LHCN-M2 (cell line): ENCODE results near the gene FOXD3. TPM values are rescaled to one million over a fixed set of nuclear protein-coding genes. Genes with fewer than 3 reads are reported as not detected.

Experiments
- DNase-seq: peaks from one replicate; pipeline ENCODE4 v3.0.0-alpha.2; 2012; ENCODE audit warnings: low read depth
- polyA plus RNA-seq: library from polyadenylated mRNA; unstranded; fragments of >200 nt; gene quantifications from one replicate; pipeline ENCODE4 v1.2.1, GENCODE V29; 2012; ENCODE audit warnings: missing spikeins
- total RNA-seq: library from RNA; depleted of rRNA; stranded (reverse); fragments of >200 nt; gene quantifications from 2 replicates; pipeline ENCODE4 v1.2.3, GENCODE V29; 2014; rRNA removed

FOXD3 gene
- total RNA-seq, result not detected in 2 replicates
- polyA plus RNA-seq, result not detected

- DNase-seq, result peak; percentile 18
Measured at GRCh38 chr1:63322114-63322943, at the start of gene FOXD3. Gene FOXD3, plus strand, starts transcription at chr1:63322567. Its CDS starts 492 bp downstream, at chr1:63323059.

DNA sequence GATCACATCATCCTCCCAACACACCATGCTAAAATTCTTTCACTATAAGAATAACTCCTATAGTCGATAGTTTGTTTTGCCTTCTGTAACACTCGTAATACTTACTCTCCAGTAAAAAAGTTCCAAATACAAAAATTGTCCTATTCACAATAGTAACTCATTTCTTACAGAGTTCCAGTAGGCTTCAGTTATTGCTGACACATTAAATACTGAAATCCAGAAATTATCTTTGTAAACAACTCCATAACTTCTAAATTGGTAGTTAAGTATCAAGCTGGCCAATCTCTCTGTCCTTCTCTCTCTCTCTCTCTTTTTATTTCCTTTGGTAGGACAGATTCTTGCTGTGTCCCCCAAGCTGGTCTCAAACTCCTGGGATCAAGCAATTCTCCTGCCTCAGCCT lies 49.6 kb upstream of the FOXD3 start:
- DNase-seq, result no peak

GRCh38 chr1:63274371-63274770 lies 48.0 kb upstream of the FOXD3 start:
- DNase-seq, result no peak

DNA sequence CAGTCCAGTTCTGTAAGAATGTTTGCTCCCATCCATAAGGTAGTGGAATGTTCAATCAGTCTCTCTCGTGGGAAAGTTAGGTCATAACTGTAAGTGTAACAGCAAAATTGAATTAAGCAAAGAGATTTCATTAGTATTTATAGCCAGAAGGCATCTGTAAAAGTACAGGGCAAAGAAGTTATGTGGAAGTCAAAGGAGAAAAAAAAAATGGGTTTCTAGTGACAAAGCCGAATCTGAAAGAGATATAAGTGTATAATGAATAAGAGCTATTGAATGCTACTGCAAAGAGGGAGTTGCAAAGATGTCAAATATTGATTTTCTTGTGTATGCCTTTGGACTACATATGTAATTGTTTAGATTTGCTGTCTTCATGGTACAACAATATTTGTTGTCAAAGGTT lies 47.4 kb upstream of the FOXD3 start:
- DNase-seq, result no peak

GRCh38 chr1:63276624-63277023 lies 45.7 kb upstream of the FOXD3 start:
- no peak for DNase-seq

- no peak for DNase-seq
Measured at GRCh38 chr1:63277195-63278192, 44.9 kb upstream of the FOXD3 start.

- DNase-seq, result no peak
Measured at GRCh38 chr1:63281753-63282152, 40.6 kb upstream of the FOXD3 start.

DNA sequence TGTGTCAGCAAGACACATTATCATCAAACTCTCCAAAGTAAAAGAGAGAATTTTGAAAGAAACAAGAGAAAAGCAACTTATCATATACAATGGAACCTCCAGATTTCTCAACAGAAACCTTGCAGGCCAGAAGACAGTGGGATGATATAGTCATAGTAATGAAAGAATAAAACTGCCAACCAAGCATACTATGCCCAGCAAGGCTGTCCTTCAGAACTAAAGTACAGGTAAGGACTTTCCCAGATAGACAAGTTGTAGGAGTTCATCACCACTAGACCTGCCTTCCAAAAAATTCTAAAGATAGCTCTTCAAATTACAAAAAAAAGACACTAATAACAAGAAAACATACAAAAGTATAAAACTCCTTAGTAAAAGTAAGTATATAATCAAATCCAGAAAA lies 33.2 kb upstream of the FOXD3 start:
- DNase-seq, result no peak

- DNase-seq, result no peak
Measured at GRCh38 chr1:63294803-63295594, 27.4 kb upstream of the FOXD3 start.

- no peak for DNase-seq
Measured at GRCh38 chr1:63304410-63304809, 18.0 kb upstream of the FOXD3 start.

DNA sequence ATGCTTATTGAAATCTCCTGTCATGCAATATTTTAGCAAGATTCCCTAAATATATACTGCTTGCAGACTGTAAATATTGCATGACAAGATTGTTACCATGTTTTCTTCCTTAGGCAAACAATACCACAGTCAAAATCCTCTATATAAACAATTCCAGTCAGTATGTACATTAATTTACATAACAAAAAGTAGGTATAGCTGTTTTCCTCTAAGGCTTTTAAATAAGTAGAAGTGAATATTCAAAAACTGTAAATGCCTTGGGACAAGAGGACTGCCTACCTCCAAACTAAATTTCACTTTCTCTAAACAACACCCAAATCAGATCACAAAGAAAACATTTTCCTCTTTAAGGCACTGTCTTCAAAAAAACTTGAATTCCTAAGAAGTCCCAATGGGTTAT lies 17.3 kb upstream of the FOXD3 start:
- no peak for DNase-seq

GRCh38 chr1:63307196-63307794 lies 15.1 kb upstream of the FOXD3 start:
- no peak for DNase-seq

DNA sequence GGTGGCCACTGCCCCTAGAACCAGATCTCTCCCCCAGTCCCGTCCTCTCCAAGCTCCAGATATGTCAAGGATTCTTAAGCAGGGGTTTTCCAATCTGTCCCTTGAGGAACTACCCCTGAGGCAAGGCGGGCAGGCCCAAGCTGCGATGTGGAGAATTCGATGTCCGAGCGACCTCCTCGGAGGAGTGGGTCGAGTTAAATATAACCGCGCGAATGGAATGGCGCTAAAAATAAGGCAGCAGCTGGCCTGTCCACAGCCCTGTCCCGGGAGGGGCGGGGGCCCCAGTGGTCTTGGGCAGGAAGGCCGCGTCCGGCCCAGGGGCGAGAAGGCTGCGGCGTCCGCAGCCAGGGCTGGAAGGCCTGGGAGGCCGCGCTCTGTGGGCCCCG lies 5.8 kb upstream of the FOXD3 start:
- no peak for DNase-seq

DNA sequence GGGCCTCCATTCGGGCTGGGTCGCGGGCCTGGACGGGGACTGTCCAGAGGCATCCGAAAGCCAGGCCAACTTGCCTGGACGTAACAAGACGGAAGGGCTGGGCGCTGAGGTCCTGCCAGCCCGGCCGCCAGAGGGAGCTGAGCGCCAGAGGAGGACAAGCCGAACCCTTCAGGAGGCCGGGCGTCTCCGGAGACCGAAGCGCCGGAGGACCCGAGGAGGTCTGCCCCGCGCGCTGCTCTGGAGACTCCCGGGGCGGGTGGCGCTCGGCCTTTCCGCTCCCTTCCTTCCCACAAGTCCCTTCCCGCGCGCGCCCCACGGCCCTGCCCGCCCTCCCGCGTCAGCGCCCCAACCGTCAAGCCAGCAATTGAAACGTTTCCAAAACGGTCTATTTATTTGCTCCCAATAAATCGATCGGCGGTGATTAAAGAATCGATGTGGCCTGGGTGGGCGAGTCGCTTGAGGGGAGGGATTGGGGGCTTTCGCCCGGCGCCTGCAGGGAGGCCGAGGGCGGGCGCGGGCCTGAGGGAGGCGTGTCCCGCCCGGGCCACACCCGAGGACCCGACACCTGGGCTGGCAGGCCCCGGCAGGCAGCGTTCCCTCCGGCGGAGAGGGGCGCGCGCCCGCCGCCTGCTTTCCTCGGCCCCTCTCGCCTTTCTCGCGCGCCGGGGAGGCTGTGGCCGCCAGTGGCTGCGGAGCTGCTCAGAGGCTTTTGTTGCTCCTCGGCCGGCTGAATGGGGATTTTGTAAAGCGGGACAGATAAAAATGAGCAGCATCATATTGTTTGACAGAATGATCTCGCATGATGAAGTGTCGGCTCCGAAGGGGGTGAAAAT lies 5.2 kb upstream of the FOXD3 start:
- DNase-seq, result peak; percentile 18

- DNase-seq, result no peak
Measured at GRCh38 chr1:63317817-63318152, 4.6 kb upstream of the FOXD3 start.

DNA sequence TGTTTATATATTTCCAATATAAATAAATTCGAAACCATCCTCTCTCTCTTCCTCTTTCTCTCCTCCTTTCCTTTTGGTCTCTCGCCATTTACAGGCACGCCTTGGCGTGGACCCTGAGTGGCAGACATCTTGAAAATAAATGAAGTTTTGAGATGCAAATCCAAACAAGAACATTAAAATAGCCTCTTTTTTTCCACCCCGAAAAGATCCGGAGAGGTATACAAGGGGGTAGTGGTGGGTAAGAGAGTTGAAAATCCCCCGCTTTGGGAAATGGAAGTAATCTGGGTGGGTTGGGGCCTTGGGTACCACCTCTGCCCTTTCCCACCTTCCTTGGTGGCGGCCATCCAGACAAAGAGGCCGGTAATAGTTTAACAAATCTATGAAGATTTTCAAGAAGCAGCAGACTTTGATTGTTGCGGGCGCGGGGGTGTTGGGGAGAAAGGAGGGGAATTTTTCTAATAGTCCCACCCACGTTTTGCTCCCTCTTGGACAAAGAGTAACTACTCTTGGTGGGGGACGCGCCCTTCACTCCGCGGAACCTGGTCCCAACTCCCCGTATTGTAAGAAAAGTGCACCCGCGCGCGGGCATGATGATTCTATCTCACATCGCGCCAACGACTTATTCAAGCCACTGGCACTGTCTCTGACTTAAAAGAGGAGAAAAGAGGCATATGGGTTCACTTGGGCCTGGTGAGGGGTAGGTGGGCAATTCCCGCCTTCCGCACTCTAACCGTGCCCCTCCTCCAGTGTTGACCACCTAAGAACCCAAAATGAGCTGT lies 4.0 kb upstream of the FOXD3 start:
- DNase-seq, result no peak

GRCh38 chr1:63319046-63320021 lies 3.0 kb upstream of the FOXD3 start:
- DNase-seq, result no peak

GRCh38 chr1:63320022-63320721 lies 2.2 kb upstream of the FOXD3 start:
- DNase-seq, result no peak
